H9 (cell line): Measurements from ENCODE around the gene SETD1A. TPM values are rescaled to one million over a fixed set of nuclear protein-coding genes. Genes with fewer than 3 reads are reported as not detected.

Source experiments
- DNase-seq: peaks from one replicate; pipeline ENCODE4 v3.0.0-alpha.2; 2017
- H2AFZ ChIP-seq: one replicate; pipeline ENCODE4 v1.6.1; 2013; ENCODE audit warnings: mild to moderate bottlenecking, low read length, control low read depth, moderate library complexity
- H2AK5ac ChIP-seq: 2 replicates; pipeline ENCODE4 v1.6.1; 2013; ENCODE audit warnings: low read length, control low read depth, mixed read lengths; ENCODE audit not compliant: insufficient read length
- H2BK120ac ChIP-seq: one replicate; pipeline ENCODE4 v1.6.1; 2013; ENCODE audit warnings: low read depth, mild to moderate bottlenecking, low read length, control low read depth, inconsistent platforms; ENCODE audit not compliant: poor library complexity, severe bottlenecking
- H2BK12ac ChIP-seq: 2 replicates; pipeline ENCODE4 v1.6.1; 2013; ENCODE audit warnings: low read length, control low read depth, mixed read lengths, low read depth; ENCODE audit not compliant: insufficient read length
- H2BK15ac ChIP-seq: 2 replicates; pipeline ENCODE4 v1.6.1; 2013; ENCODE audit warnings: low read depth, low read length, control low read depth
- H2BK20ac ChIP-seq: one replicate; pipeline ENCODE4 v1.6.1; 2013; ENCODE audit warnings: low read depth, mild to moderate bottlenecking, low read length, control low read depth, inconsistent platforms; ENCODE audit not compliant: poor library complexity, severe bottlenecking
- H2BK5ac ChIP-seq: 2 replicates; pipeline ENCODE4 v1.6.1; 2013; ENCODE audit warnings: low read length, control low read depth, mixed read lengths; ENCODE audit not compliant: insufficient read length
- H3K14ac ChIP-seq: 2 replicates; pipeline ENCODE4 v1.6.1; 2013; ENCODE audit warnings: low read length, control low read depth; ENCODE audit not compliant: insufficient read depth
- H3K18ac ChIP-seq: 2 replicates; pipeline ENCODE4 v1.6.1; 2013; ENCODE audit warnings: low read depth, mild to moderate bottlenecking, mixed read lengths, low read length, control low read depth; ENCODE audit not compliant: insufficient read length
- H3K23ac ChIP-seq: 2 replicates; pipeline ENCODE4 v1.6.1; 2013; ENCODE audit warnings: low read length, control low read depth, mixed read lengths, low read depth; ENCODE audit not compliant: insufficient read length
- H3K23me2 ChIP-seq: 2 replicates; pipeline ENCODE4 v1.6.1; 2013; ENCODE audit warnings: low read depth, mild to moderate bottlenecking, mixed read lengths, low read length, control low read depth; ENCODE audit not compliant: insufficient read length, poor library complexity, severe bottlenecking
- H3K27ac ChIP-seq: 2 replicates; pipeline ENCODE4 v1.5.1; 2013; ENCODE audit warnings: low read length, control low read depth, mixed read lengths, low read depth; ENCODE audit not compliant: insufficient read length
- H3K27me3 ChIP-seq: 2 replicates; pipeline ENCODE4 v1.6.1; 2013; ENCODE audit warnings: low read length, control low read depth, inconsistent platforms; ENCODE audit not compliant: insufficient read depth
- H3K4ac ChIP-seq: 2 replicates; pipeline ENCODE4 v1.6.1; 2013; ENCODE audit warnings: low read depth, mild to moderate bottlenecking, control low read depth, inconsistent platforms, low read length, moderate library complexity
- H3K4me1 ChIP-seq: 2 replicates; pipeline ENCODE4 v1.6.1; 2013; ENCODE audit warnings: low read length, control low read depth, inconsistent platforms; ENCODE audit not compliant: insufficient read depth
- H3K4me2 ChIP-seq: 2 replicates; pipeline ENCODE4 v1.6.1; 2013; ENCODE audit warnings: low read length, control low read depth, mixed read lengths; ENCODE audit not compliant: insufficient read length, insufficient read depth
- H3K56ac ChIP-seq: 2 replicates; pipeline ENCODE4 v1.6.1; 2013; ENCODE audit warnings: low read depth, mild to moderate bottlenecking, mixed read lengths, low read length, control low read depth; ENCODE audit not compliant: insufficient read length
- H3K79me1 ChIP-seq: 2 replicates; pipeline ENCODE4 v1.6.1; 2013; ENCODE audit warnings: low read depth, mild to moderate bottlenecking, moderate library complexity, low read length, control low read depth, inconsistent platforms; ENCODE audit not compliant: insufficient read depth, poor library complexity, severe bottlenecking
- H3K79me2 ChIP-seq: 2 replicates; pipeline ENCODE4 v1.6.1; 2013; ENCODE audit warnings: low read length, control low read depth, inconsistent platforms; ENCODE audit not compliant: insufficient read depth
- H3K9ac ChIP-seq: 2 replicates; pipeline ENCODE4 v1.6.1; 2013; ENCODE audit warnings: low read length, control low read depth, mixed read lengths; ENCODE audit not compliant: insufficient read length; ENCODE audit errors: extremely low read depth
- H3K9me3 ChIP-seq: one replicate; pipeline ENCODE4 v1.6.1; 2013; ENCODE audit warnings: low read depth, low read length, inconsistent platforms; ENCODE audit not compliant: control insufficient read depth
- H3T11ph ChIP-seq: one replicate; pipeline ENCODE4 v1.6.1; 2013; ENCODE audit warnings: mild to moderate bottlenecking, low read length, control low read depth, inconsistent platforms
- H4K20me1 ChIP-seq: one replicate; pipeline ENCODE4 v1.6.1; 2013; ENCODE audit not compliant: control insufficient read depth, insufficient read length, insufficient read depth
- H4K5ac ChIP-seq: 2 replicates; pipeline ENCODE4 v1.6.1; 2013; ENCODE audit warnings: low read depth, mild to moderate bottlenecking, mixed read lengths, low read length, control low read depth; ENCODE audit not compliant: insufficient read length
- H4K8ac ChIP-seq: replicated peaks from 2 replicates; pipeline ENCODE4 v1.6.1; 2013; ENCODE audit warnings: low read length, control low read depth, mixed read lengths, low read depth; ENCODE audit not compliant: insufficient read length
- H4K91ac ChIP-seq: 2 replicates; pipeline ENCODE4 v1.6.1; 2013; ENCODE audit warnings: low read depth, mild to moderate bottlenecking, moderate library complexity, mixed read lengths, low read length, control low read depth; ENCODE audit not compliant: insufficient read length
- H3K27ac Mint-ChIP-seq, 3 experiments: 2 replicates in 2 of 3; 3 replicates in 1 of 3; pipeline ENCODE4 v1.8.0; 2020 to 2021; ENCODE audit warnings: mixed read lengths in 3 of 3, mild to moderate bottlenecking in 1 of 3, moderate library complexity in 1 of 3
- H3K27me3 Mint-ChIP-seq: 2 replicates; pipeline ENCODE4 v1.8.0; 2021; ENCODE audit warnings: low read depth, mild to moderate bottlenecking, moderate library complexity, mixed read lengths
- H3K36me3 Mint-ChIP-seq, 3 experiments: 2 replicates in 2 of 3; 3 replicates in 1 of 3; pipeline ENCODE4 v1.8.0; 2020 to 2021; ENCODE audit warnings: low read depth in 3 of 3, mixed read lengths in 3 of 3; ENCODE audit not compliant: insufficient read depth in 1 of 3
- H3K4me1 Mint-ChIP-seq, 2 experiments: 2 replicates each; pipeline ENCODE4 v1.8.0; 2020; ENCODE audit warnings: mixed read lengths in 2 of 2
- H3K4me3 Mint-ChIP-seq, 2 experiments: 2 replicates in 1 of 2; 3 replicates in 1 of 2; pipeline ENCODE4 v1.8.0; 2020 to 2021; ENCODE audit warnings: mild to moderate bottlenecking in 2 of 2, mixed read lengths in 2 of 2, moderate library complexity in 1 of 2
- H3K9me3 Mint-ChIP-seq, 2 experiments: 2 replicates in 1 of 2; 3 replicates in 1 of 2; pipeline ENCODE4 v1.8.0; 2020; ENCODE audit warnings: mild to moderate bottlenecking in 2 of 2, mixed read lengths in 2 of 2, moderate library complexity in 1 of 2
- WGBS: extraction: QIAGEN DNeasy Blood & Tissue Kit; methylation state at CpG from one replicate; pipeline ENCODE4 v1.1.7; 2013; ENCODE audit warnings: missing lambda C conversion rate, low lambda C conversion rate, mixed read lengths; ENCODE audit not compliant: insufficient read length; ENCODE audit errors: extremely low coverage; 5-methylcytosine and 5-hydroxymethylcytosine counted together
- total RNA-seq: library from RNA; stranded (reverse); gene quantifications from 2 replicates; pipeline ENCODE4 v1.2.1, GENCODE V29; 2021
- TF ChIP-seq, protein P1 (sequence below): fragments of 200-600 bp; sonication (generic); conservative IDR thresholded peaks from 3 replicates; pipeline ENCODE4 v1.8.0; 2021; ENCODE audit warnings: antibody characterized with exemption, mild to moderate bottlenecking

SETD1A gene
- total RNA-seq, 1 experiment from 2014 or later, result 36.9 TPM

DNA sequence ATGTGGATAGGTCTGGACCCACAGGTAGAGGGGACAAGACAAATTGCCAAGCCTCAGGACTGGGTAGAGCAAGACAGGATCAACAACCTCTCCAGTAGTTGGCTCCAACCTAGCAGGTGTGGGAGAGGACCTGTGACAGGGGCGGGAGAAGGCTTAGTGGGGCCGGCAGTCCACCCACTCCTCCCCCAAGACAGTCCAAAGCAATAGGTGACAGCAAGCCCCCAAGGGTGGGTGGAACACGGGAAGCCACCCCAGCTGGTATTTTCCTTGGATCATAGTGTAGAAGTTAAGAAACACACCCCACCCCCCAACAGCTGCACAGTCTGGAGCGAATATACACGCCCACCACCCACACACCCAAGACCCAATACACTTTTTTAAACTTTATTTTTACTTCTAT, 71.7 kb downstream of the SETD1A start:
- peaks cover 5% of the 10 kb centered on the region for H4K20me1 ChIP-seq
- H3K4me1 ChIP-seq, result no peaks in the 10 kb centered on the region
- H2BK120ac ChIP-seq, result no peak overlapping the region
- WGBS, result no CpG with 5 or more reads among the region's 5 CpGs
- no peak overlapping the region for H3K4ac ChIP-seq
- no peak overlapping the region for H3K23ac ChIP-seq
- H3T11ph ChIP-seq, result no peak overlapping the region
- H3K4me2 ChIP-seq, result no peak overlapping the region
- no peak overlapping the region for H3K4me3 Mint-ChIP-seq
- H3K79me2 ChIP-seq, result no peaks in the 10 kb centered on the region
- H3K56ac ChIP-seq, result no peak overlapping the region
- no peaks in the 10 kb centered on the region for H3K9me3 ChIP-seq
- no peak overlapping the region for H3K14ac ChIP-seq
- no peak overlapping the region for H3K18ac ChIP-seq
- no peak overlapping the region for H2BK15ac ChIP-seq
- no peak overlapping the region for H2BK12ac ChIP-seq
- DNase-seq, result no peak
- H4K91ac ChIP-seq, result no peak overlapping the region
- H3K4me1 Mint-ChIP-seq, result peaks cover 7 to 21% of the 10 kb centered on the region in 2 experiments
- no peaks in the 10 kb centered on the region; the same call in 1 of the 2 replicates for H3K27me3 Mint-ChIP-seq
- TF ChIP-seq, protein P1, sequence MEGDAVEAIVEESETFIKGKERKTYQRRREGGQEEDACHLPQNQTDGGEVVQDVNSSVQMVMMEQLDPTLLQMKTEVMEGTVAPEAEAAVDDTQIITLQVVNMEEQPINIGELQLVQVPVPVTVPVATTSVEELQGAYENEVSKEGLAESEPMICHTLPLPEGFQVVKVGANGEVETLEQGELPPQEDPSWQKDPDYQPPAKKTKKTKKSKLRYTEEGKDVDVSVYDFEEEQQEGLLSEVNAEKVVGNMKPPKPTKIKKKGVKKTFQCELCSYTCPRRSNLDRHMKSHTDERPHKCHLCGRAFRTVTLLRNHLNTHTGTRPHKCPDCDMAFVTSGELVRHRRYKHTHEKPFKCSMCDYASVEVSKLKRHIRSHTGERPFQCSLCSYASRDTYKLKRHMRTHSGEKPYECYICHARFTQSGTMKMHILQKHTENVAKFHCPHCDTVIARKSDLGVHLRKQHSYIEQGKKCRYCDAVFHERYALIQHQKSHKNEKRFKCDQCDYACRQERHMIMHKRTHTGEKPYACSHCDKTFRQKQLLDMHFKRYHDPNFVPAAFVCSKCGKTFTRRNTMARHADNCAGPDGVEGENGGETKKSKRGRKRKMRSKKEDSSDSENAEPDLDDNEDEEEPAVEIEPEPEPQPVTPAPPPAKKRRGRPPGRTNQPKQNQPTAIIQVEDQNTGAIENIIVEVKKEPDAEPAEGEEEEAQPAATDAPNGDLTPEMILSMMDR, result no peak
- no peak overlapping the region for H2AK5ac ChIP-seq
- H3K27ac ChIP-seq, result no peak overlapping the region
- no peak overlapping the region for H2BK20ac ChIP-seq
- no peaks in the 10 kb centered on the region for H3K9me3 Mint-ChIP-seq
- no peak overlapping the region for H4K8ac ChIP-seq
- H3K27me3 ChIP-seq, result no peaks in the 10 kb centered on the region
- H3K9ac ChIP-seq, result no peak overlapping the region
- peaks cover 15% of the 10 kb centered on the region for H3K23me2 ChIP-seq
- H2BK5ac ChIP-seq, result no peak overlapping the region
- H3K79me1 ChIP-seq, result no peaks in the 10 kb centered on the region
- no peak overlapping the region for H2AFZ ChIP-seq
- no peak overlapping the region for H4K5ac ChIP-seq
- no peak overlapping the region; a peak in 1 of 7 replicates for H3K27ac Mint-ChIP-seq
- no peaks in the 10 kb centered on the region for H3K36me3 Mint-ChIP-seq
